SK-N-SH (cell line): Measurements from ENCODE around the gene STEAP2. TPM values are rescaled to one million over a fixed set of nuclear protein-coding genes. Genes with fewer than 3 reads are reported as not detected.

ENCODE experiments used
- CTCF ChIA-PET: fragments of 300-600, 350-600 bp; formaldehyde crosslinking; extraction: SDS; loops from one replicate; lab custom pipeline; 2021; lab: Yijun Ruan, JAX
- POLR2A ChIA-PET: fragments of 350-600 bp; sonication (Branson Sonifier 250); formaldehyde crosslinking; extraction: SDS; loops from one replicate; lab custom pipeline; 2020; ENCODE audit warnings: antibody characterized with exemption, inconsistent platforms; lab: Yijun Ruan, JAX
- DNase-seq: peaks from one replicate; pipeline ENCODE4 v3.0.0; 2012
- H2AFZ ChIP-seq: fragments of 200-600 bp; sonication (generic); 2 replicates; pipeline ENCODE4 v1.8.1; 2016; ENCODE audit warnings: antibody characterized with exemption, mild to moderate bottlenecking, low read depth
- H3F3A ChIP-seq: fragments of 200-600 bp; sonication (generic); replicated peaks from 2 replicates; pipeline ENCODE3; 2016; ENCODE audit warnings: antibody characterized with exemption, mild to moderate bottlenecking; ENCODE audit not compliant: insufficient read depth
- H3K27ac ChIP-seq, 2 experiments: fragments of 200-500 bp in 1 of 2; fragments of 200-600 bp in 1 of 2; sonication (Bioruptor generic) in 1 of 2; sonication (generic), shearing (Covaris generic) in 1 of 2; 2 replicates each; pipeline versions ENCODE4 v1.5.1 to v1.6.1; 2014 to 2016; ENCODE audit warnings: low read depth in 2 of 2, inconsistent platforms in 1 of 2, low read length in 1 of 2, mild to moderate bottlenecking in 1 of 2, mixed read lengths in 1 of 2
- H3K27me3 ChIP-seq: fragments of 200-600 bp; sonication (generic), shearing (Covaris generic); 2 replicates; pipeline ENCODE4 v1.6.1; 2016; ENCODE audit warnings: mixed run types; ENCODE audit not compliant: insufficient read depth
- H3K36me3 ChIP-seq, 2 experiments: fragments of 200-500 bp in 1 of 2; fragments of 200-600 bp in 1 of 2; sonication (Bioruptor generic) in 1 of 2; sonication (generic) in 1 of 2; replicated peaks in 1 of 2; 2 replicates each; pipeline versions ENCODE3 to v1.5.1; 2014 to 2016; ENCODE audit warnings: low read length in 1 of 2, mild to moderate bottlenecking in 1 of 2; ENCODE audit not compliant: insufficient read depth in 2 of 2, control insufficient read depth in 1 of 2
- H3K4me1 ChIP-seq, 2 experiments: fragments of 200-500 bp in 1 of 2; fragments of 200-600 bp in 1 of 2; sonication (Bioruptor generic) in 1 of 2; sonication (generic), shearing (Covaris generic) in 1 of 2; 2 replicates each; pipeline versions ENCODE4 v1.5.1 to v1.6.1; 2014 to 2016; ENCODE audit warnings: low read depth in 1 of 2, low read length in 1 of 2, mixed run types in 1 of 2; ENCODE audit not compliant: insufficient read depth in 2 of 2, control insufficient read depth in 1 of 2
- H3K4me2 ChIP-seq: fragments of 200-600 bp; sonication (generic), shearing (Covaris generic); 2 replicates; pipeline ENCODE4 v1.6.1; 2017; ENCODE audit warnings: mixed run types
- H3K4me3 ChIP-seq, 2 experiments: fragments of 200-500 bp in 1 of 2; fragments of 200-600 bp in 1 of 2; sonication (Bioruptor generic) in 1 of 2; sonication (generic), shearing (Covaris generic) in 1 of 2; 2 replicates each; pipeline versions ENCODE4 v1.5.1 to v1.8.1; 2014 to 2016; ENCODE audit warnings: low read depth in 2 of 2, inconsistent platforms in 1 of 2, low read length in 1 of 2, mild to moderate bottlenecking in 1 of 2, mixed read lengths in 1 of 2, moderate library complexity in 1 of 2
- H3K79me2 ChIP-seq: fragments of 200-600 bp; sonication (generic); 2 replicates; pipeline ENCODE4 v1.8.1; 2017; ENCODE audit warnings: mild to moderate bottlenecking; ENCODE audit not compliant: insufficient read depth
- H3K9ac ChIP-seq: fragments of 200-600 bp; sonication (generic); 2 replicates; pipeline ENCODE4 v1.6.1; 2017; ENCODE audit warnings: mixed run types
- H3K9me2 ChIP-seq: fragments of 200-600 bp; sonication (generic); 2 replicates; pipeline ENCODE4 v1.6.1; 2017; ENCODE audit warnings: mixed run types
- H3K9me3 ChIP-seq: fragments of 200-600 bp; sonication (generic); 2 replicates; pipeline ENCODE4 v1.6.1; 2017; ENCODE audit warnings: mixed run types, mild to moderate bottlenecking, moderate library complexity
- H4K20me1 ChIP-seq: fragments of 200-600 bp; sonication (generic); 2 replicates; pipeline ENCODE4 v1.6.1; 2017; ENCODE audit warnings: mild to moderate bottlenecking, mixed run types; ENCODE audit not compliant: insufficient read depth
- ELF1 ChIP-seq: IDR thresholded peaks from 2 replicates; pipeline ENCODE4 v1.4.0; 2012
- EP300 ChIP-seq, 2 experiments: IDR thresholded peaks; 2 replicates each; pipeline versions ENCODE4 v1.4.0 to v1.6.1; 2012; ENCODE audit warnings: borderline replicate concordance in 1 of 2, low read depth in 1 of 2, low read length in 1 of 2
- EZH2phosphoT487 ChIP-seq: fragments of 200-600 bp; sonication (generic); IDR thresholded peaks from 2 replicates; pipeline ENCODE4 v1.6.1; 2017; ENCODE audit warnings: low read depth, mixed run types, mild to moderate bottlenecking, antibody characterized with exemption, moderate library complexity, borderline replicate concordance
- FOXM1 ChIP-seq: IDR thresholded peaks from 2 replicates; pipeline ENCODE4 v1.4.0; 2012; ENCODE audit warnings: low read depth, mild to moderate bottlenecking
- GABPA ChIP-seq: IDR thresholded peaks from 2 replicates; pipeline ENCODE4 v1.4.0; 2012; ENCODE audit warnings: low read depth, mild to moderate bottlenecking
- JUND ChIP-seq: IDR thresholded peaks from 2 replicates; pipeline ENCODE4 v1.4.0; 2012
- NFIC ChIP-seq: IDR thresholded peaks from 2 replicates; pipeline ENCODE4 v1.4.0; 2012; ENCODE audit warnings: borderline replicate concordance
- NRF1 ChIP-seq: IDR thresholded peaks from 2 replicates; pipeline ENCODE4 v1.6.1; 2012; ENCODE audit warnings: low read depth, mild to moderate bottlenecking, low read length
- POLR2AphosphoS5 ChIP-seq: IDR thresholded peaks from 2 replicates; pipeline ENCODE4 v1.6.1; 2012; ENCODE audit warnings: low read depth, low read length
- RFX5 ChIP-seq: IDR thresholded peaks from 2 replicates; pipeline ENCODE4 v1.6.1; 2012; ENCODE audit warnings: mild to moderate bottlenecking, improper control_type of control experiment, low read length
- RXRA ChIP-seq: IDR thresholded peaks from 2 replicates; pipeline ENCODE4 v1.4.0; 2012; ENCODE audit warnings: low read depth, mild to moderate bottlenecking, borderline replicate concordance
- TEAD4 ChIP-seq: IDR thresholded peaks from 2 replicates; pipeline ENCODE4 v1.4.0; 2012; ENCODE audit warnings: mild to moderate bottlenecking, borderline replicate concordance; ENCODE audit not compliant: insufficient read depth
- WGBS: methylation state at CpG from one replicate; pipeline ENCODE4 v1.1.6; 2017; ENCODE audit warnings: low lambda C conversion rate; 5-methylcytosine and 5-hydroxymethylcytosine counted together
- polyA plus RNA-seq, 3 experiments: library from polyadenylated mRNA; depleted of rRNA; stranded (reverse); fragments of >200 nt; gene quantifications; 2 replicates each; pipeline ENCODE4 v1.2.3, GENCODE V29; 2012
- TF ChIP-seq, protein P1 (sequence below): IDR thresholded peaks from 2 replicates; pipeline ENCODE4 v1.4.0; 2012; ENCODE audit warnings: low read depth, borderline replicate concordance
- TF ChIP-seq, protein P2 (sequence below): fragments of 150-350 bp; IDR thresholded peaks from 2 replicates; pipeline ENCODE4 v1.6.1; 2016; ENCODE audit warnings: mild to moderate bottlenecking, low read depth, low read length

STEAP2 gene
- polyA plus RNA-seq, 1 of the 3 experiments (the other 2 are of a cell fraction): 6.6 TPM

DNA sequence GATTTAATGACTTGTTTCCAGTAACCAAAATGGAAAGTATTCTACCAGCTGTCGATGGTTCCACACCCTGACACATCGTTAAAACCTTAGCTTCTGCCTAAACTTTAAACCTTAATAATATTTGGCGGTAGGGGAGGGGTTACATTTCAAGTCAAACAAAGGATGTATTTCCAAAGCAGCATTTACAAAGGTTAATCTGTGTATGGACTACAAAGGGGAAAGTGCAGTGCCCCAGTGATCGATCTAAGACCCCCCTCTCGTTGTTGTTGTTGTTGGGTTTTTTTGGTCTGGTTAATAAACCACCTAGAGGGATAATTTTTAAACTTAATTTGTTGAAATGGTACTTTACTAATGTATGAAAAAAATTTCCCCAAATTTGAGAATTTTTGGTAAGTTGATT lies 1.1 kb upstream of the STEAP2 start (continued):
- TF ChIP-seq, protein P1, sequence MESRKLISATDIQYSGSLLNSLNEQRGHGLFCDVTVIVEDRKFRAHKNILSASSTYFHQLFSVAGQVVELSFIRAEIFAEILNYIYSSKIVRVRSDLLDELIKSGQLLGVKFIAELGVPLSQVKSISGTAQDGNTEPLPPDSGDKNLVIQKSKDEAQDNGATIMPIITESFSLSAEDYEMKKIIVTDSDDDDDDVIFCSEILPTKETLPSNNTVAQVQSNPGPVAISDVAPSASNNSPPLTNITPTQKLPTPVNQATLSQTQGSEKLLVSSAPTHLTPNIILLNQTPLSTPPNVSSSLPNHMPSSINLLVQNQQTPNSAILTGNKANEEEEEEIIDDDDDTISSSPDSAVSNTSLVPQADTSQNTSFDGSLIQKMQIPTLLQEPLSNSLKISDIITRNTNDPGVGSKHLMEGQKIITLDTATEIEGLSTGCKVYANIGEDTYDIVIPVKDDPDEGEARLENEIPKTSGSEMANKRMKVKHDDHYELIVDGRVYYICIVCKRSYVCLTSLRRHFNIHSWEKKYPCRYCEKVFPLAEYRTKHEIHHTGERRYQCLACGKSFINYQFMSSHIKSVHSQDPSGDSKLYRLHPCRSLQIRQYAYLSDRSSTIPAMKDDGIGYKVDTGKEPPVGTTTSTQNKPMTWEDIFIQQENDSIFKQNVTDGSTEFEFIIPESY: no peak
- TF ChIP-seq NFIC: no peak

DNA sequence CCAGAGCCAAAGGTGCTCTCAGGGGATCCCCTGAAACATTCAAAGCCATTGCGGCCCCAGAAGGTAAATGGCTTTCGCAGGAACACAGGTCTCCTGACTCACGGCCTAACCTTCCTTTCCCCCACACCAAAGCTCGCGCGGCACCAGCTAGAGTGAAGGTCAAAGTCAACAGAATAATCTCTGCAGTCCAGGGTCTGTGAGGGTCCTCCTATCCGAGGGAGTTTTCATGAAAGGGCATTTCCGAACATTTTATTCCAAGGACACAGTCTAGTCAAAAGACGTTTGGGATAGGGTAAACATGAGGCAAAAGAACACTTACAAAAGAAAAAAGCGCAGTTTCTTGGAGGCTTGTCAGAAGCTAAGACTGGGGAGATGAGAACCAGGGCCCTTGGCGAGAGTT lies 559 bp upstream of the STEAP2 start:
- Histone ChIP-seq H3K27ac (peak overlapping the region; percentile 71 to 86), H3K27me3 (no peaks in the 10 kb centered on the region), H3K79me2 (peaks cover 6% of the 10 kb centered on the region; the same call in 1 of the 2 replicates), H3K9ac (peak overlapping the region; percentile 82), H4K20me1 (no peaks in the 10 kb centered on the region), H3K4me1 (peaks cover 6 to 11% of the 10 kb centered on the region in 2 experiments; a peak in 2 of 4 replicates), H3K9me3 (no peaks in the 10 kb centered on the region), H2AFZ (peak overlapping the region; percentile 98), H3K36me3 (no peaks in the 10 kb centered on the region), H3F3A (no peaks in the 10 kb centered on the region), H3K4me2 (peak overlapping the region; percentile 96), H3K4me3 (peak overlapping the region; percentile 90 to 97), H3K9me2 (no peaks in the 10 kb centered on the region; the same call in 1 of the 2 replicates)
- TF ChIP-seq GABPA (no peak), ELF1 (no peak), RXRA (no peak), TEAD4 (no peak), NRF1 (no peak), EZH2phosphoT487 (no peak), JUND (no peak), FOXM1 (no peak), RFX5 (no peak), EP300 (IDR thresholded peaks at IDR 0.05; ENCODE audit: borderline replicate concordance in 1 of 2, low read depth in 1 of 2, low read length in 1 of 2) (no peak), POLR2AphosphoS5 (no peak)
- TF ChIP-seq, protein P2, sequence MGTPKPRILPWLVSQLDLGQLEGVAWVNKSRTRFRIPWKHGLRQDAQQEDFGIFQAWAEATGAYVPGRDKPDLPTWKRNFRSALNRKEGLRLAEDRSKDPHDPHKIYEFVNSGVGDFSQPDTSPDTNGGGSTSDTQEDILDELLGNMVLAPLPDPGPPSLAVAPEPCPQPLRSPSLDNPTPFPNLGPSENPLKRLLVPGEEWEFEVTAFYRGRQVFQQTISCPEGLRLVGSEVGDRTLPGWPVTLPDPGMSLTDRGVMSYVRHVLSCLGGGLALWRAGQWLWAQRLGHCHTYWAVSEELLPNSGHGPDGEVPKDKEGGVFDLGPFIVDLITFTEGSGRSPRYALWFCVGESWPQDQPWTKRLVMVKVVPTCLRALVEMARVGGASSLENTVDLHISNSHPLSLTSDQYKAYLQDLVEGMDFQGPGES: no peak
- CTCF ChIA-PET: interaction anchor here (0.6 to 3.0 kb wide), 30 partner anchors 9 to 385 kb away, joined by 3 to 19 read pairs (median 6); partner anchors contain the start of genes CDK14, CLDN12 and STEAP1
- peak; percentile 18 for DNase-seq
- POLR2A ChIA-PET: interaction anchor here (0.7 to 1.2 kb wide), 3 partner anchors 17 to 193 kb away, joined by 3 to 4 read pairs (median 4); partner anchors contain the start of gene CLDN12
- 61% methylated on average over 11 of the region's 11 CpGs for WGBS
